HepG2 (cell line): Measurements from ENCODE around the gene RUNX3. TPM values are rescaled to one million over a fixed set of nuclear protein-coding genes. Genes with fewer than 3 reads are reported as not detected.

Source experiments
- AGO1 ChIP-seq: fragments of 200-400 bp; formaldehyde crosslinking; IDR thresholded peaks from 2 replicates; pipeline ENCODE4 v1.6.1; 2017; ENCODE audit warnings: mild to moderate bottlenecking, low read depth, low read length, moderate library complexity; ENCODE audit not compliant: poor library complexity, severe bottlenecking
- AHDC1 ChIP-seq: sonication (generic); formaldehyde crosslinking; IDR thresholded peaks from 2 replicates; pipeline ENCODE4 v1.5.1; 2020; ENCODE audit warnings: mild to moderate bottlenecking, missing genetic modification reagents, borderline replicate concordance
- AKAP8 ChIP-seq: sonication (generic); formaldehyde crosslinking; IDR thresholded peaks from 2 replicates; pipeline ENCODE4 v1.5.1; 2020; ENCODE audit warnings: mild to moderate bottlenecking, missing genetic modification reagents
- CENPX ChIP-seq: sonication (generic); formaldehyde crosslinking; IDR thresholded peaks from 2 replicates; pipeline ENCODE4 v1.9.0; 2021; ENCODE audit warnings: mild to moderate bottlenecking, missing genetic modification reagents, moderate library complexity
- ELF3 ChIP-seq: IDR thresholded peaks from 2 replicates; pipeline ENCODE4 v1.6.1; 2016; ENCODE audit warnings: missing genetic modification reagents, missing compliant biosample characterization
- FOXO1 ChIP-seq: sonication (generic); formaldehyde crosslinking; IDR thresholded peaks from 2 replicates; pipeline ENCODE4 v1.4.0; 2020; ENCODE audit warnings: missing genetic modification reagents
- KAT7 ChIP-seq: IDR thresholded peaks from 2 replicates; pipeline ENCODE4 v1.6.1; 2018; ENCODE audit warnings: borderline replicate concordance, missing compliant biosample characterization
- MLX ChIP-seq: IDR thresholded peaks from 2 replicates; pipeline ENCODE4 v1.6.1; 2016
- NR2F2 ChIP-seq: IDR thresholded peaks from 2 replicates; pipeline ENCODE4 v1.6.1; 2012; ENCODE audit warnings: low read depth, inconsistent platforms, borderline replicate concordance
- SNAPC2 ChIP-seq: sonication (generic); formaldehyde crosslinking; IDR thresholded peaks from 2 replicates; pipeline ENCODE4 v1.8.1; 2022; ENCODE audit warnings: mild to moderate bottlenecking, missing genetic modification reagents
- ZBTB21 ChIP-seq: sonication (generic); formaldehyde crosslinking; IDR thresholded peaks from 2 replicates; pipeline ENCODE4 v1.4.0; 2020; ENCODE audit warnings: missing genetic modification reagents
- ZFP62 ChIP-seq: sonication (generic); formaldehyde crosslinking; IDR thresholded peaks from 2 replicates; pipeline ENCODE4 v1.4.0; 2020; ENCODE audit warnings: missing genetic modification reagents
- ZNF615 ChIP-seq: sonication (generic); formaldehyde crosslinking; IDR thresholded peaks from 2 replicates; pipeline ENCODE4 v1.5.0; 2020; ENCODE audit warnings: mild to moderate bottlenecking, missing genetic modification reagents, borderline replicate concordance
- ZNF777 ChIP-seq: sonication (generic); formaldehyde crosslinking; IDR thresholded peaks from 2 replicates; pipeline ENCODE4 v1.4.0; 2020; ENCODE audit warnings: missing genetic modification reagents
- polyA plus RNA-seq, 8 experiments: library from polyadenylated mRNA; depleted of rRNA in 3 of 8; stranded (reverse) in 7 of 8; unstranded in 1 of 8; fragments of >200 nt; fragmentation: Illumina TruSeq in 4 of 8; extraction: Trizol in 4 of 8; gene quantifications; 2 replicates each; pipeline versions ENCODE4 v1.2.1 to v1.2.3, GENCODE V29; 2011 to 2016; ENCODE audit warnings: low read depth in 4 of 8, missing spikeins in 1 of 8, mixed read lengths in 1 of 8; ENCODE audit not compliant: insufficient read depth in 1 of 8
- total RNA-seq, 5 experiments: library from RNA; depleted of rRNA; stranded (reverse); fragments of >200 nt; fragmentation: Illumina TruSeq; extraction: Trizol; gene quantifications; 2 replicates each; pipeline ENCODE4 v1.2.3, GENCODE V29; 2016; ENCODE audit warnings: low read depth in 1 of 5
- TF ChIP-seq, protein P1 (sequence below): sonication (generic); formaldehyde crosslinking; IDR thresholded peaks from 2 replicates; pipeline ENCODE4 v1.5.0; 2020; ENCODE audit warnings: mild to moderate bottlenecking, missing genetic modification reagents, moderate library complexity
- TF ChIP-seq, protein P2 (sequence below): sonication (generic); formaldehyde crosslinking; IDR thresholded peaks from 2 replicates; pipeline ENCODE4 v1.5.0; 2020; ENCODE audit warnings: mild to moderate bottlenecking, low read depth, missing genetic modification reagents, borderline replicate concordance
- TF ChIP-seq, protein P3 (sequence below): sonication (generic); formaldehyde crosslinking; IDR thresholded peaks from 2 replicates; pipeline ENCODE4 v1.5.1; 2020; ENCODE audit warnings: missing genetic modification reagents, mild to moderate bottlenecking, borderline replicate concordance
- TF ChIP-seq, protein P4 (sequence below): fragments of 450-650 bp; IDR thresholded peaks from 2 replicates; pipeline ENCODE4 v1.6.1; 2017

RUNX3 gene
- total and polyA plus RNA-seq, 2 of the 13 experiments (the other 11 are each of a cell fraction or from before 2014, with no cell fraction given): 0.04 to 0.22 TPM

DNA sequence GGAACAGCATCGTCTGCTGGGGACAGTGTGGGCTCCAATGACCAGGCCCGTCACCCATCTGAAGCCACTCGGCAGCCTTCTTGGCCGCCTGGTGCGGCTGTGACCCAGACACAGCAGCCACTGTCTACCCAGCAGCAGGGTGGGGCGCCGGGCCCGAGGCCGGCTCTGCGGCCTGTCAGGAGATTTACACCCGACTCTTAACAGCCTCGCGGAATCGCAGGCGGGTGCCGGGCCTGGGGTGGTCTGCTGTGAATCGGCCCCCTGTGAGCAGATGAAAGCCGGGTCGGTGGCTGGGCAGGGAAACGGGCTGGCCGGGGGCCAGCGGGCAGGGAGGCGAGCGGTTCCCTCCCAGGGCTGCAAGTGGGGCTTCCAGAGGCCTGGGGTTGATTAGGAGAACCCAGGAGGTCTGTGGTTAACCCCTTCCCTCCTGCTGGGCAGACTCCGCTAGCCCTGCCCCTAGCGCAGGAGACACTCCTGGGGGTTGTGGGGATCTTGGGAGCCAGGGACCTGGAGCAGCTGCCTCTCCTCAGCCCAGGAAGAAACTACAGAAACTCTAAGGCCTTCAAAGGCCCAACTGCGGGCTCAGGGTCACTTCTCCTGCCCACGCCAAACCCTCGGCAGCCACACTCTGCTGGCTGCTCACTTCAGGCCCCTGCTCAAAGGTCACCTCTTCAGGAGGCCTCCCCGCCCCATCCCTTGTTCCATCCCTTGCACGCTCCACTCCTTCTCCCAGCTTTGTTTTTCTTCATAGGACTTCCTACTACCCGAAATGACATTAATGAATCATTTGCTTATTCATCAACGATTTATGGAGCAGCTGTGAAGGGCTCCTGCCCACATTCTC is 15.6 kb downstream of the RUNX3 start (continued):
- TF ChIP-seq, protein P1, sequence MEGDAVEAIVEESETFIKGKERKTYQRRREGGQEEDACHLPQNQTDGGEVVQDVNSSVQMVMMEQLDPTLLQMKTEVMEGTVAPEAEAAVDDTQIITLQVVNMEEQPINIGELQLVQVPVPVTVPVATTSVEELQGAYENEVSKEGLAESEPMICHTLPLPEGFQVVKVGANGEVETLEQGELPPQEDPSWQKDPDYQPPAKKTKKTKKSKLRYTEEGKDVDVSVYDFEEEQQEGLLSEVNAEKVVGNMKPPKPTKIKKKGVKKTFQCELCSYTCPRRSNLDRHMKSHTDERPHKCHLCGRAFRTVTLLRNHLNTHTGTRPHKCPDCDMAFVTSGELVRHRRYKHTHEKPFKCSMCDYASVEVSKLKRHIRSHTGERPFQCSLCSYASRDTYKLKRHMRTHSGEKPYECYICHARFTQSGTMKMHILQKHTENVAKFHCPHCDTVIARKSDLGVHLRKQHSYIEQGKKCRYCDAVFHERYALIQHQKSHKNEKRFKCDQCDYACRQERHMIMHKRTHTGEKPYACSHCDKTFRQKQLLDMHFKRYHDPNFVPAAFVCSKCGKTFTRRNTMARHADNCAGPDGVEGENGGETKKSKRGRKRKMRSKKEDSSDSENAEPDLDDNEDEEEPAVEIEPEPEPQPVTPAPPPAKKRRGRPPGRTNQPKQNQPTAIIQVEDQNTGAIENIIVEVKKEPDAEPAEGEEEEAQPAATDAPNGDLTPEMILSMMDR (CRISPR knock-in tag): no peak
- TF ChIP-seq, protein P2, sequence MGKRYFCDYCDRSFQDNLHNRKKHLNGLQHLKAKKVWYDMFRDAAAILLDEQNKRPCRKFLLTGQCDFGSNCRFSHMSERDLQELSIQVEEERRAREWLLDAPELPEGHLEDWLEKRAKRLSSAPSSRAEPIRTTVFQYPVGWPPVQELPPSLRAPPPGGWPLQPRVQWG (CRISPR knock-in tag): no peak
- TF ChIP-seq MLX (CRISPR knock-in tag): no peak
- TF ChIP-seq, protein P3, sequence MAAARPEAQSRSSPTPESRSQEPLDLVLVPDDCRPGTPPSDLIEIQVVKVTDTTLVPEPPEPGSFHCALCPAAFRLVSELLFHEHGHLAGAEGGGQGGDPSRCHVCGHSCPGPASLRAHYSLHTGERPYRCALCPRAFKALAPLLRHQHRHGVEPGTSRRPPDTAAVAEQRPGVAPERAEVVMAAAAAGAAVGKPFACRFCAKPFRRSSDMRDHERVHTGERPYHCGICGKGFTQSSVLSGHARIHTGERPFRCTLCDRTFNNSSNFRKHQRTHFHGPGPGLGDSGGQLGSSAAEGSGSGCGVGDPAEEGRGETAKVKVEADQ (CRISPR knock-in tag): no peak
- TF ChIP-seq, protein P4, sequence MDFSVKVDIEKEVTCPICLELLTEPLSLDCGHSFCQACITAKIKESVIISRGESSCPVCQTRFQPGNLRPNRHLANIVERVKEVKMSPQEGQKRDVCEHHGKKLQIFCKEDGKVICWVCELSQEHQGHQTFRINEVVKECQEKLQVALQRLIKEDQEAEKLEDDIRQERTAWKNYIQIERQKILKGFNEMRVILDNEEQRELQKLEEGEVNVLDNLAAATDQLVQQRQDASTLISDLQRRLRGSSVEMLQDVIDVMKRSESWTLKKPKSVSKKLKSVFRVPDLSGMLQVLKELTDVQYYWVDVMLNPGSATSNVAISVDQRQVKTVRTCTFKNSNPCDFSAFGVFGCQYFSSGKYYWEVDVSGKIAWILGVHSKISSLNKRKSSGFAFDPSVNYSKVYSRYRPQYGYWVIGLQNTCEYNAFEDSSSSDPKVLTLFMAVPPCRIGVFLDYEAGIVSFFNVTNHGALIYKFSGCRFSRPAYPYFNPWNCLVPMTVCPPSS: no peak
- TF ChIP-seq AHDC1 (CRISPR knock-in tag): peak; percentile 26; the same call in 1 of the 2 replicates
- no peak for TF ChIP-seq KAT7
- no peak for TF ChIP-seq ZNF615 (CRISPR knock-in tag)
- TF ChIP-seq CENPX (CRISPR knock-in tag): no peak
- no peak for TF ChIP-seq ZFP62
- TF ChIP-seq ELF3 (CRISPR knock-in tag): peak; percentile 44; the same call in 1 of the 2 replicates
- TF ChIP-seq SNAPC2 (CRISPR knock-in tag): no peak
- no peak for TF ChIP-seq ZBTB21
- no peak; the same call in 1 of the 2 replicates for TF ChIP-seq AKAP8 (CRISPR knock-in tag)
- no peak for TF ChIP-seq ZNF777 (CRISPR knock-in tag)
- no peak for TF ChIP-seq FOXO1
- TF ChIP-seq NR2F2: no peak
- no peak for TF ChIP-seq AGO1
